Measurements from ENCODE around the gene PTGFRN. TPM values are rescaled to one million over a fixed set of nuclear protein-coding genes. Genes with fewer than 3 reads are reported as not detected.

The PTGFRN gene
- polyA plus RNA-seq, 1 donor from 2014 or later: 20.1 TPM

DNA sequence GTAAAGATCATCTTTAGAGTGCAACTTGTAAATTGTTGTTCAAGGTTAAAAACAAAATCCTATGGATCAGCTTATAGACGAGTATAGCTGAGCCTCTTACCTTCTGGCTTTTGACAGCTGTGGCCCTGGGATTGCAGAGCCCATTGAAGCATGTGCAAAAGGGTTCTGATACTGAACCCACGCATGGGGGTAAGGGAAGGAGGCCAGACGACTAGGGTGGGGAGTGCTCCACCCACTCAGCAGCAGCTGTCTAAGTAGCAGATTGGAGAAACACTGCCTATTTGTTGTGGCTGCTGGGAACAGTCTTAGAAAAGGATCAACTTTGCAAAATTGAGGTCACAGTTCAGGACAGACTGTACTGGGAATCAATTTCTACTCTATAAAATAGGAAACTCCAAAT is 107.9 kb downstream of the PTGFRN start:
- no peaks in the 10 kb centered on the region for H3K27me3 ChIP-seq (ENCODE audit: insufficient read depth, low read depth, low read length)
- no peaks in the 10 kb centered on the region for H3K36me3 ChIP-seq (ENCODE audit: insufficient read depth, low read length)
- no peak overlapping the region for H3K4me3 ChIP-seq (ENCODE audit: low read length)
- no peaks in the 10 kb centered on the region for H3F3A ChIP-seq (ENCODE audit: insufficient read depth, low read length, poor library complexity, severe bottlenecking)
- no peaks in the 10 kb centered on the region for H3K9me3 ChIP-seq (ENCODE audit: low read length)
- H4K20me1 ChIP-seq (ENCODE audit: insufficient read depth): no peaks in the 10 kb centered on the region
- no peak for TF ChIP-seq EP300 (conservative IDR thresholded peaks at IDR 0.05; ENCODE audit: poor library complexity, severe bottlenecking)
- no peak overlapping the region for H3K4me2 ChIP-seq (ENCODE audit: low read length)
- no peak overlapping the region for H3K27ac ChIP-seq (ENCODE audit: low read length)
- H3K9me2 ChIP-seq (ENCODE audit: insufficient read depth, low read length): no peaks in the 10 kb centered on the region
- no peaks in the 10 kb centered on the region for H3K79me2 ChIP-seq (replicated peaks; ENCODE audit: insufficient read depth, low read length)
- no peak overlapping the region for H2AFZ ChIP-seq (ENCODE audit: low read depth, low read length)
- no peak overlapping the region for H3K9ac ChIP-seq (ENCODE audit: low read length)

DNA sequence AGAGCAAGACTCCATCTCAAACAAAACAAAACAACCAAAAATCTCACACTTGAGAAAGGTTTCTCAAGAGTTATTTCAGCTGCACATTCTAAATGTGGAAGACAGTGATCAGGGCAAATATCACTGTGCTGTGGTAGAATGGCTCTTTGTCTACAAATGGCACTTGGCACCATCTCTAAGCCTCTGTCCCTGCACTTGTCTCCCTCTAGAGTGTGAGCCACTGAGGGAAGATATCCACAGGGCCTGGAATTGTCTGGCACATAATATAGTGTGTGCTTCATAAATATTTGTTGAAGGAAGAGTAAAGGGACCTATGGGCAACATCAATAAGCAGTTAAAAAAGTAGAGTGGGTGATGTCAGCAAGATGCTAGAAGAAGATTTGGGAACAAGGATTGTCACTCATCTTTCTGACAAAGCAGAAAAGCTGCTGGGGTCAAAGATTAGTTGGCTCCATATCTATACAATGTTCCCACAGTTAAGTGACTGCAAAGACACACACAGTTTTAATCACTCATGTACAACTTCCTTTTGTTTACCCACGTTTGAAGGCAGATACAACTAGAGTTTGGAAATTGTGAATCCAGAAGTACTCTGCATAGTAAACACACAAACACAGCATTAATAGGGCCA is 110.9 kb downstream of the PTGFRN start:
- Histone ChIP-seq H3K27ac (ENCODE audit: low read length) (no peak overlapping the region), H3K9ac (ENCODE audit: low read length) (no peak overlapping the region), H3K9me2 (ENCODE audit: insufficient read depth, low read length) (no peaks in the 10 kb centered on the region), H3K79me2 (replicated peaks; ENCODE audit: insufficient read depth, low read length) (no peaks in the 10 kb centered on the region), H3K27me3 (ENCODE audit: insufficient read depth, low read depth, low read length) (no peaks in the 10 kb centered on the region), H3K4me3 (ENCODE audit: low read length) (no peak overlapping the region), H3K9me3 (ENCODE audit: low read length) (no peaks in the 10 kb centered on the region), H3K36me3 (ENCODE audit: insufficient read depth, low read length) (no peaks in the 10 kb centered on the region), H2AFZ (ENCODE audit: low read depth, low read length) (no peak overlapping the region), H4K20me1 (ENCODE audit: insufficient read depth) (no peaks in the 10 kb centered on the region), H3F3A (ENCODE audit: insufficient read depth, low read length, poor library complexity, severe bottlenecking) (no peaks in the 10 kb centered on the region), H3K4me2 (ENCODE audit: low read length) (no peak overlapping the region)
- TF ChIP-seq RAD21 (conservative IDR thresholded peaks at IDR 0.05) (no peak), SMC3 (conservative IDR thresholded peaks at IDR 0.05; ENCODE audit: poor library complexity) (no peak), POLR2AphosphoS5 (IDR thresholded peaks at IDR 0.05) (no peak), TAF1 (IDR thresholded peaks at IDR 0.05; ENCODE audit: low read depth) (no peak), EZH2 (IDR thresholded peaks at IDR 0.05; ENCODE audit: borderline replicate concordance, insufficient read depth, low read length, poor library complexity, severe bottlenecking) (no peak), CTCF (IDR thresholded peaks at IDR 0.05; ENCODE audit: poor library complexity, severe bottlenecking) (no peak), MXI1 (conservative IDR thresholded peaks at IDR 0.05; ENCODE audit: poor library complexity, severe bottlenecking) (no peak), EP300 (conservative IDR thresholded peaks at IDR 0.05; ENCODE audit: poor library complexity, severe bottlenecking) (no peak)
- TF ChIP-seq, protein P1, sequence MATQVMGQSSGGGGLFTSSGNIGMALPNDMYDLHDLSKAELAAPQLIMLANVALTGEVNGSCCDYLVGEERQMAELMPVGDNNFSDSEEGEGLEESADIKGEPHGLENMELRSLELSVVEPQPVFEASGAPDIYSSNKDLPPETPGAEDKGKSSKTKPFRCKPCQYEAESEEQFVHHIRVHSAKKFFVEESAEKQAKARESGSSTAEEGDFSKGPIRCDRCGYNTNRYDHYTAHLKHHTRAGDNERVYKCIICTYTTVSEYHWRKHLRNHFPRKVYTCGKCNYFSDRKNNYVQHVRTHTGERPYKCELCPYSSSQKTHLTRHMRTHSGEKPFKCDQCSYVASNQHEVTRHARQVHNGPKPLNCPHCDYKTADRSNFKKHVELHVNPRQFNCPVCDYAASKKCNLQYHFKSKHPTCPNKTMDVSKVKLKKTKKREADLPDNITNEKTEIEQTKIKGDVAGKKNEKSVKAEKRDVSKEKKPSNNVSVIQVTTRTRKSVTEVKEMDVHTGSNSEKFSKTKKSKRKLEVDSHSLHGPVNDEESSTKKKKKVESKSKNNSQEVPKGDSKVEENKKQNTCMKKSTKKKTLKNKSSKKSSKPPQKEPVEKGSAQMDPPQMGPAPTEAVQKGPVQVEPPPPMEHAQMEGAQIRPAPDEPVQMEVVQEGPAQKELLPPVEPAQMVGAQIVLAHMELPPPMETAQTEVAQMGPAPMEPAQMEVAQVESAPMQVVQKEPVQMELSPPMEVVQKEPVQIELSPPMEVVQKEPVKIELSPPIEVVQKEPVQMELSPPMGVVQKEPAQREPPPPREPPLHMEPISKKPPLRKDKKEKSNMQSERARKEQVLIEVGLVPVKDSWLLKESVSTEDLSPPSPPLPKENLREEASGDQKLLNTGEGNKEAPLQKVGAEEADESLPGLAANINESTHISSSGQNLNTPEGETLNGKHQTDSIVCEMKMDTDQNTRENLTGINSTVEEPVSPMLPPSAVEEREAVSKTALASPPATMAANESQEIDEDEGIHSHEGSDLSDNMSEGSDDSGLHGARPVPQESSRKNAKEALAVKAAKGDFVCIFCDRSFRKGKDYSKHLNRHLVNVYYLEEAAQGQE (IDR thresholded peaks at IDR 0.05; ENCODE audit: borderline replicate concordance): no peak
